ENCODE results near the gene ANKRD44.

Gene ANKRD44

GRCh38 chr2:196963043-196963442 is 347.5 kb downstream of the ANKRD44 start:
- Histone ChIP-seq H3K9ac (ENCODE audit: low read depth, low read length) (no peak overlapping the region), H3K36me3 (ENCODE audit: insufficient read depth, low read length) (no peaks in the 10 kb centered on the region), H3K4me2 (ENCODE audit: low read length) (no peak overlapping the region), H3K4me3 (ENCODE audit: low read length) (no peak overlapping the region), H3K27me3 (ENCODE audit: control insufficient read depth, insufficient read depth, low read length) (no peaks in the 10 kb centered on the region), H3K4me1 (ENCODE audit: control insufficient read depth, insufficient read depth, low read length) (peaks cover 20% of the 10 kb centered on the region), H3K9me3 (replicated peaks; ENCODE audit: low read length) (no peaks in the 10 kb centered on the region)

- Histone ChIP-seq H3K9me3 (replicated peaks; ENCODE audit: low read length) (no peaks in the 10 kb centered on the region), H3K36me3 (ENCODE audit: insufficient read depth, low read length) (no peaks in the 10 kb centered on the region), H3K27me3 (ENCODE audit: control insufficient read depth, insufficient read depth, low read length) (no peaks in the 10 kb centered on the region), H3K4me2 (ENCODE audit: low read length) (no peak overlapping the region), H3K9ac (ENCODE audit: low read depth, low read length) (no peak overlapping the region), H3K4me1 (ENCODE audit: control insufficient read depth, insufficient read depth, low read length) (peaks cover 17% of the 10 kb centered on the region), H3K4me3 (ENCODE audit: low read length) (no peak overlapping the region)
Measured at GRCh38 chr2:196962325-196962724, 348.3 kb downstream of the ANKRD44 start.

- no peak overlapping the region for H3K4me3 ChIP-seq (ENCODE audit: low read length)
- H3K27me3 ChIP-seq (ENCODE audit: control insufficient read depth, insufficient read depth, low read length): no peaks in the 10 kb centered on the region
- no peaks in the 10 kb centered on the region for H3K9me3 ChIP-seq (replicated peaks; ENCODE audit: low read length)
- no peak overlapping the region for H3K4me2 ChIP-seq (ENCODE audit: low read length)
- H3K9ac ChIP-seq (ENCODE audit: low read depth, low read length): no peak overlapping the region
- H3K36me3 ChIP-seq (ENCODE audit: insufficient read depth, low read length): no peaks in the 10 kb centered on the region
- H3K4me1 ChIP-seq (ENCODE audit: control insufficient read depth, insufficient read depth, low read length): peaks cover 13% of the 10 kb centered on the region
Measured at GRCh38 chr2:196961889-196962288, 348.7 kb downstream of the ANKRD44 start.

GRCh38 chr2:196959734-196960338 is 350.7 kb downstream of the ANKRD44 start:
- Histone ChIP-seq H3K4me3 (ENCODE audit: low read length) (no peak overlapping the region), H3K4me2 (ENCODE audit: low read length) (no peak overlapping the region), H3K36me3 (ENCODE audit: insufficient read depth, low read length) (no peaks in the 10 kb centered on the region), H3K4me1 (ENCODE audit: control insufficient read depth, insufficient read depth, low read length) (peaks cover 3% of the 10 kb centered on the region), H3K27me3 (ENCODE audit: control insufficient read depth, insufficient read depth, low read length) (no peaks in the 10 kb centered on the region), H3K9me3 (replicated peaks; ENCODE audit: low read length) (no peaks in the 10 kb centered on the region), H3K9ac (ENCODE audit: low read depth, low read length) (no peak overlapping the region)

GRCh38 chr2:196959281-196959680 is 351.3 kb downstream of the ANKRD44 start:
- H3K27me3 ChIP-seq (ENCODE audit: control insufficient read depth, insufficient read depth, low read length): no peaks in the 10 kb centered on the region
- H3K9me3 ChIP-seq (replicated peaks; ENCODE audit: low read length): no peaks in the 10 kb centered on the region
- H3K4me2 ChIP-seq (ENCODE audit: low read length): no peak overlapping the region
- no peaks in the 10 kb centered on the region for H3K36me3 ChIP-seq (ENCODE audit: insufficient read depth, low read length)
- peaks cover 3% of the 10 kb centered on the region for H3K4me1 ChIP-seq (ENCODE audit: control insufficient read depth, insufficient read depth, low read length)
- no peak overlapping the region for H3K9ac ChIP-seq (ENCODE audit: low read depth, low read length)
- no peak overlapping the region for H3K4me3 ChIP-seq (ENCODE audit: low read length)

GRCh38 chr2:196957881-196958525 is 352.6 kb downstream of the ANKRD44 start:
- H3K27me3 ChIP-seq (ENCODE audit: control insufficient read depth, insufficient read depth, low read length): no peaks in the 10 kb centered on the region
- H3K9ac ChIP-seq (ENCODE audit: low read depth, low read length): no peak overlapping the region
- no peaks in the 10 kb centered on the region for H3K36me3 ChIP-seq (ENCODE audit: insufficient read depth, low read length)
- H3K4me2 ChIP-seq (ENCODE audit: low read length): no peak overlapping the region
- no peaks in the 10 kb centered on the region for H3K9me3 ChIP-seq (replicated peaks; ENCODE audit: low read length)
- H3K4me3 ChIP-seq (ENCODE audit: low read length): no peak overlapping the region
- peaks cover under 1% of the 10 kb centered on the region for H3K4me1 ChIP-seq (ENCODE audit: control insufficient read depth, insufficient read depth, low read length)

GRCh38 chr2:196957442-196957841 is 353.1 kb downstream of the ANKRD44 start:
- no peaks in the 10 kb centered on the region for H3K4me1 ChIP-seq (ENCODE audit: control insufficient read depth, insufficient read depth, low read length)
- no peaks in the 10 kb centered on the region for H3K9me3 ChIP-seq (replicated peaks; ENCODE audit: low read length)
- H3K4me2 ChIP-seq (ENCODE audit: low read length): no peak overlapping the region
- H3K9ac ChIP-seq (ENCODE audit: low read depth, low read length): no peak overlapping the region
- H3K4me3 ChIP-seq (ENCODE audit: low read length): no peak overlapping the region
- H3K27me3 ChIP-seq (ENCODE audit: control insufficient read depth, insufficient read depth, low read length): no peaks in the 10 kb centered on the region
- H3K36me3 ChIP-seq (ENCODE audit: insufficient read depth, low read length): no peaks in the 10 kb centered on the region

- H3K4me3 ChIP-seq (ENCODE audit: low read length): no peak overlapping the region
- no peaks in the 10 kb centered on the region for H3K9me3 ChIP-seq (replicated peaks; ENCODE audit: low read length)
- no peak overlapping the region for H3K9ac ChIP-seq (ENCODE audit: low read depth, low read length)
- no peaks in the 10 kb centered on the region for H3K4me1 ChIP-seq (ENCODE audit: control insufficient read depth, insufficient read depth, low read length)
- H3K27me3 ChIP-seq (ENCODE audit: control insufficient read depth, insufficient read depth, low read length): no peaks in the 10 kb centered on the region
- no peaks in the 10 kb centered on the region for H3K36me3 ChIP-seq (ENCODE audit: insufficient read depth, low read length)
- no peak overlapping the region for H3K4me2 ChIP-seq (ENCODE audit: low read length)
Measured at GRCh38 chr2:196956069-196956468, 354.5 kb downstream of the ANKRD44 start.

GRCh38 chr2:196955036-196955435 is 355.5 kb downstream of the ANKRD44 start:
- no peaks in the 10 kb centered on the region for H3K27me3 ChIP-seq (ENCODE audit: control insufficient read depth, insufficient read depth, low read length)
- H3K4me1 ChIP-seq (ENCODE audit: control insufficient read depth, insufficient read depth, low read length): no peaks in the 10 kb centered on the region
- H3K9me3 ChIP-seq (replicated peaks; ENCODE audit: low read length): no peaks in the 10 kb centered on the region
- H3K9ac ChIP-seq (ENCODE audit: low read depth, low read length): no peak overlapping the region
- H3K4me3 ChIP-seq (ENCODE audit: low read length): no peak overlapping the region
- no peak overlapping the region for H3K4me2 ChIP-seq (ENCODE audit: low read length)
- H3K36me3 ChIP-seq (ENCODE audit: insufficient read depth, low read length): no peaks in the 10 kb centered on the region

GRCh38 chr2:196954001-196954400 is 356.6 kb downstream of the ANKRD44 start:
- Histone ChIP-seq H3K9me3 (replicated peaks; ENCODE audit: low read length) (no peaks in the 10 kb centered on the region), H3K4me1 (ENCODE audit: control insufficient read depth, insufficient read depth, low read length) (no peaks in the 10 kb centered on the region), H3K4me3 (ENCODE audit: low read length) (no peak overlapping the region), H3K4me2 (ENCODE audit: low read length) (no peak overlapping the region), H3K36me3 (ENCODE audit: insufficient read depth, low read length) (no peaks in the 10 kb centered on the region), H3K27me3 (ENCODE audit: control insufficient read depth, insufficient read depth, low read length) (no peaks in the 10 kb centered on the region), H3K9ac (ENCODE audit: low read depth, low read length) (no peak overlapping the region)

- Histone ChIP-seq H3K27me3 (ENCODE audit: control insufficient read depth, insufficient read depth, low read length) (no peaks in the 10 kb centered on the region), H3K36me3 (ENCODE audit: insufficient read depth, low read length) (no peaks in the 10 kb centered on the region), H3K9ac (ENCODE audit: low read depth, low read length) (no peak overlapping the region), H3K4me1 (ENCODE audit: control insufficient read depth, insufficient read depth, low read length) (no peaks in the 10 kb centered on the region), H3K4me3 (ENCODE audit: low read length) (no peak overlapping the region), H3K4me2 (ENCODE audit: low read length) (no peak overlapping the region), H3K9me3 (replicated peaks; ENCODE audit: low read length) (no peaks in the 10 kb centered on the region)
Measured at GRCh38 chr2:196952936-196953335, 357.6 kb downstream of the ANKRD44 start.

GRCh38 chr2:196951973-196952372 is 358.6 kb downstream of the ANKRD44 start:
- Histone ChIP-seq H3K27me3 (ENCODE audit: control insufficient read depth, insufficient read depth, low read length) (no peaks in the 10 kb centered on the region), H3K4me2 (ENCODE audit: low read length) (no peak overlapping the region), H3K9me3 (replicated peaks; ENCODE audit: low read length) (no peaks in the 10 kb centered on the region), H3K9ac (ENCODE audit: low read depth, low read length) (no peak overlapping the region), H3K4me1 (ENCODE audit: control insufficient read depth, insufficient read depth, low read length) (no peaks in the 10 kb centered on the region), H3K4me3 (ENCODE audit: low read length) (no peak overlapping the region), H3K36me3 (ENCODE audit: insufficient read depth, low read length) (no peaks in the 10 kb centered on the region)
